HG02981 (cell line): ENCODE data around the gene VASH2.
"Not testable (repeated sequence)": the region's sequence is repeated elsewhere in the genome, so short reads cannot be mapped to it uniquely, and the experiment has no call there.

Source experiments
- ATAC-seq: cut with Tn5 transposase; IDR thresholded peaks from one replicate; pipeline ENCODE4 v1.9.1; 2021; ENCODE audit warnings: mild to moderate bottlenecking, moderate library complexity; ENCODE audit not compliant: unreplicated experiment

VASH2 gene

GRCh38 chr1:212977781-212978645, 27.7 kb downstream of the VASH2 start:
- ATAC-seq, result no peak

DNA sequence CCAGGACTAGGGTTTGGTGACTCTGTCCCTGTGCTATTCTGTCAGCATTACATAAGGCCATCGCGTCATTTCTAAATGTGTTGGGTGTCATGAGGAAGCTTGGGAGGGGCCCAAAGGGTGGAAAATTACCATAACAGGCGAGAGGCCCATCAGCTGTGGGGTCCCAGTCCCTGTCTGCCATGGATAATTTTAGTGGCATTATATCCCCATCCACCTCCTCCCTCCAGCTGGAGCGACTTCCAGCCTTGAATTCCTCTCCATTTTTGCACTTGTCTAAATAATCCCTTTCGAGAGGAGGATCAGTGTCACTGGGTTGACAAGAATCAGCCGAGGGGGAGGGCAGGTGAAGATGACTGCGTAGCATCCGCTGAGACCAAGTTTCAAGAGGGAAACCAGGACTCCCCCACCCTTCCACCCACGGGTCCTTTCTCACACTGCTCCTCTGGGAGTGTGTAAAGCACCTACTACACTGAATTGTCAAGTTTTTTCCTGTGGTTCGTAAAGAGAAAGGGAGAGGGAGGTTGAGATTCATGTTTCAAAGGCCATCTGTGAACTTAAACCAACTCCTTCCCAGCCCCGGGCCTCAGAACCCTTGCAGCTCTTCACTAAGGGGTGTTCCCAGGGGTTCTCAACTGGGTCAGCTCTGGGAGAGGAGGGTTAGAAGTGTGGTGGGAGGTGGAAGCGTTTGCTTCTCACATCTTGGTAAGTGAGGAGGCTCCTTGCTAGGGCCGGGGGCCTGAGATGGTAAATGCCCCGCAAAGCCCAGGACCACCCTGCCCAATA, 29.2 kb downstream of the VASH2 start:
- peak; percentile 48 for ATAC-seq

DNA sequence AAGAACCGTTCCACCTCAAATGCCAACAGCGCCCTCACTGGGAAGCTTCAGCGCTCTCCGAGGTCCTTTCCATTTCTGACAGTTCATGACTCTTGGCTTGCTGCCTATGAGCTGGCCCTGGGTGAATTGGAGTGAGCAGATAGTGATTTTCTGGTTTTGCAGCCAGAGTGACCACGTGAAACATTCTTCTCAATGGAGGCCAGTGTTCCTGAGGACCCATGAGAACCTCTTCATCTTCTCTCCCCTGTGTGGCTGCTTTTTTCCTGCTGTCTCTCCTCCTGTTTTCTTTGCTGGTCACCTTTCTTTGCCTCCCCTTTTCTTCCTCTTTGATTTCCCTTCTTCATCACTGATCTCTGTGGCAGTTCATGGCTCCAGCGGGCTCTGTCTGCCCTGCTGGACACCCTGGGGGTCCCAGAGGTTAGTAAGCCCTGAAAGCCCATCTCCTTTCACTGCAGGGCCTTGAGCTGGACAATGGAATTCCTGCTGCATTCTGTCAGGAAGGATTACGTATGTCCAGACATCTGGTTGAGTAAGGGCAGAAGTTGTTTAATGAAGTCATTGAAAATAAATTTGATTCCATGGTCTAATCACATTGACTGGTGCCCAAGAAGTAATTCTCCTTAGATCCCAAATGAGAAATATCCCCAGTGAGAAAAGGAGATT, 29.9 kb downstream of the VASH2 start:
- no peak for ATAC-seq

DNA sequence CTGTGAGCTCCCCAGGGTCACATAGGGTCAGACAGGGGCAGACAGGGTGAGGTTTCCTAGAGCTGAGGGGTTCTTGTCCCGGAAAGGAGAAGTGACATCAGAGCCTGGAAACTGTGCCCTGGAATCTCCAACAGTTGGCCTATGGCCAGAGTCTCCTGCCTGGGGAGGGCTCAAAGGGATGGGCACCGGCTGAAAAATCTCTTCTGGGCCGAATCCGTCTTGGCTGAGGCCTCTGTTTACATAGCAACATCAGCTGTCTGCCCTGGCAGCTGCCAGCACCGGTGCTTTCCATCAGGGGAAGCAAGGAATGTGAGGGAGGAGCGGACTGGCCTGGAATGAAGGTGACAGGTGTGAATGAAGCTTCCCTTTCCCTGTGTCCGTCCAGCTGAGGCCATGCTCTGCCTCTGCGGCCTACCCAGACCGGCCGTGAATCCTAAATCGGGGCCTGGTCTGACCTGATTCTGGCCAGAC, 30.7 kb downstream of the VASH2 start:
- no peak for ATAC-seq

DNA sequence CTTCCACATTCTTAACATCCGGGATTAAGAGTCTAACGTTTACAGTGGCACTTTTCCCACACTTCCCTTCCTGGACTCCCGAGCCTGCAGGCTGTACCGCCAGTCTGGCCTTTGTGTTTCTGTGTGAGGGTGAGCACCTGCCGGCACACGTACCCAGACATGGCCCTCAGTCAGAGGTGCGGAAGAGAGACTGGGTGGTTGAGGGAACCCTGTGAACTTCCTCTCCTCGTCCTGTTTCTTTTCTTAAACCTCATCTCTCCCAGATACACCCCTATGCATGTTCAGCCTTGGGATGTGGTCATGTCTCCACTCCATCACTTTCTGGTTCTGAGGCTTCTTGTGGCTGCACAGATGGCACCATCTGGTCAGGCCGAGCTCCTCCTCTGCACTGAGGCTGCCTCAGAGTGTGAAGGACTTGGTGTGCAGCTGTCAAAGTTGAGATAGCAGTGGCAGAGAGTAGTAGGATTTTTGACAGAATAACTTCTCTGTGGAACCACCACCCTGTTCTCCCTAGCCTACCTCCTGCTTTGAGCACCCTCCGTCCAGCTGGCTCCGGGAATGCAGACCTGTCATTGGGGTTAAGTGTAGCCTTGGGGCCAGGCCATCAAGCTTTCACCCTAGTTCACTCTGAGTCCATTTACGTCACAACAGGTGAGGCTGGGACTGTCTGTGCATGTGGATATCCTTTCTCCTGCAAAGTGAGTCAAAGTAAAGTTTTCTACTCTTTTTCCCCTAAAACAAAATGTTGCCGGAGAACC, 31.4 kb downstream of the VASH2 start:
- ATAC-seq, result peak; percentile 69

GRCh38 chr1:212982430-212983152, 32.2 kb downstream of the VASH2 start:
- no peak for ATAC-seq

DNA sequence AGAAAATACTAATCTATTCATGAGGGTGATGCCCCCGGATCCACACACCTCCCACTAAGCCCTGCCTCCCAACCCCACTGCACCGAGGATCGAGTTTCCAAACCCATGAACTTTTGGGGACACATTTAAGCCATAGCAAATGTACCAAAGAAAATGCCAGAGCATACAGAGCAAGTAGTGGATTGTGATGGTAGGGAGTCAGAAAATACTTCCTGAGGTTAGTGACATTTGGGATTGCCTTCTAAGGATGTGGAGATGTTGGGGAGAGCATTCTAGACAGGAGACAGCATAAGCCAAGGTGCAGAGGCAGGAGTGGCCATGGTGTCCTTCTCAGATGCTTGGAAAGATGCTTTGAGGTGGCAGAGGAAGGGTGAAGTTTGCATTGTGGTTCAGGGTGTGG, 33.1 kb downstream of the VASH2 start:
- no peak for ATAC-seq

- ATAC-seq, result no peak
Measured at GRCh38 chr1:212984522-212985291, 34.4 kb downstream of the VASH2 start.

GRCh38 chr1:212986551-212986950, 36.2 kb downstream of the VASH2 start:
- no peak for ATAC-seq

DNA sequence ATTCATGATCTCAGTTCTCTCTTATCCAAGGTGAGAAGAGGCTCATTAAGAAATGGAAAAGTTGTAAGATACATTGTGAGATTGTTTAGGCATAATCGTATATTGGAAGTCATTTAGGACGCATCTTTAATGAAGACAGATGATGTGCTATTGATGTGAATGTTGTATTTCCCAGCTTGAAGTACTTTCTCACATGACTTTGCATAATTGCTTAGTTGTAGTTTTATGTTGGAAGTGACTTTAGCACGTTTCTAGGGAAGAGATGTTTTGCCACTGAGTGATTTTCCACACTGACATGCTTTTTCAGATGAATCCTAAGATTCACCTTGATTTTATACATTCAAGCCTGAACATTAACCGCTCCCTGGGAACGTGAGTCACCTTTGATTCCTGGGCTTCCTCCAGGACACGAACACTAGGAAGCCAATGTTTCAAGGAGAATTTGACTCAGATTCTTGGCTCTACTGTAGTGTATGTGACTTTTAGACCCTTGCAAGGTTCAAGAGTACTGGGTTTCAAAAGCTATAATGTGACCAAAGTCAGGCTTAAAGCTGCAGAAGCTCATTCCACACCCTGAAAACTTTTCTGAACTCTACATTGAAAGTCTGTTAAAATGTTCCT, 37.5 kb downstream of the VASH2 start:
- no peak for ATAC-seq

GRCh38 chr1:212990276-212990675, 39.9 kb downstream of the VASH2 start:
- no peak for ATAC-seq

DNA sequence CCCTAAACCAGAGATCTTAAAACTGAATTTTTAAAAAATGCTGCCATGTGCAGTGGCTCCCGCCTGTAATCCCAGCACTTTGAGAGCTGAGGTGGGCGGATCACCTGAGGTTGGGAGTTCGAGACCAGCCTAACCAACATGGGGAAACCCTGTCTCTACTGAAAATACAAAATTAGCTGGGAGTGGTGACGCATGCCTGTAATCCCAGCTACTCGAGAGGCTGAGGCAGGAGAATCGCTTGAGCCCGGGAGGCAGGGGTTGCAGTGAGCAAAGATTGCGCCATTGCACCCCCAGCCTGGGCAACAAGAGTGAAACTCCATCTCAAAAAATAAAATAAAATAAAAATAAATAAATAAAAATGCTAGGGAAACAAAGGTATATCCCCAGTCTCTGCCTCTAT, 43.6 kb downstream of the VASH2 start:
- ATAC-seq, result not testable (repeated sequence)

DNA sequence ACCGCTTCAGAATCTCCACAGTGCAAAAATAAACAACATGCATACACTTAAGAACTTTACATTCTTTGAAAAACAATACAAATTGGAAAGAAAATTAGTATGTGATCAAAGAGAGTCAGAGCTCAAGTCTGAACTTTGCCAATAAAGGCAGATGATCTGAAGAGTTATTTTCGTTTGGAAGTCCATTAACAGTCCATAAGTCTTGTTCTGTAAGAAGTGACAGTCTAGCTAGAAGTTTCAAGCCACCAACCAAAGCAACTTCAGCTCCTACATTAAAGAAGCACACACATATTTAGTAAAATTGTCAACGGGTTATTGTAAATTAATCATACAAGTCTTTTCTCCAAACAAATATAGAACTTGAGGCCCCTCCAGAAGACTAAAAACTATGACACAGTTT, 44.6 kb downstream of the VASH2 start:
- no peak for ATAC-seq

DNA sequence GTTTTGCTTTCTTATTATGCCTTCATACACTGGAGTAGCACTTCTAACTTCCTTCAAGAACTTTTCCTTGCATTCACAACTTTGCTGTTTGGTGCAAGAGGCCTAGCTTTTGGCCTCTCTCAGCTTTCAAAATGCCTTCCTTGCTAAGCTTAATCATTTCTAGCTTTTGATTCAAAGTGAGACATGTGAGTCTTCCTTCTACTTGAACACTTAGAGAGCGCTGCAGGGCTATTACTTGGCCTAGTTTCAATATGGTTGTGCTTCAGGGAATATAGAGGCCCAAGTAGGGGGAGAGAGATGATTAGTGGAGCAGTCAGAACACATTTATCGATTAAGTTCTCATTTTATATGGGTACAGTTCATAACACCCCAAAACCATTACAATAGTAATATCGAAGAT, 52.9 kb downstream of the VASH2 start:
- ATAC-seq, result no peak

DNA sequence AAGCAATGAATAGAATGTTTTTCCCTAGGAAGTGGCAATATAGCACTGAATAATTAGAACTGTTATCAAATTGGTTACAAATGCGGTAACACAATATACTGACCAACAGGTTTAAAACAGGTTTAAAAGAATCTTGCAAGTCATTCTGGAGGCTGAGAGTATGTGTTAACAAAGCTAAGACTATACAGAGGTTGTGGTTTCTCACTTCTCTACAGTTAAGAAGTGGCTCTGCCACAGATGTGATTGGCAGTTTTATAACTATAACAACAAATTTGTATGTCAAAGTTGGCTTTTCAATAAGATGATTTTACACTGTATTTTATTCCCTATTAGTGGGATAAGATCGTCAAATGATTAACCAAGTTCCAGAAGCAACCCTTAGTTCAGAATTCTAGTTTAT, 58.2 kb downstream of the VASH2 start:
- ATAC-seq, result peak; percentile 82

GRCh38 chr1:213014642-213015041, 64.3 kb downstream of the VASH2 start:
- ATAC-seq, result no peak

GRCh38 chr1:213015099-213016050, 65.0 kb downstream of the VASH2 start, which contains the start of gene ANGEL2:
ANGEL2 (minus strand) TSS chr1:213015867; CDS start chr1:213015671, 196 bp downstream.
- ATAC-seq, result peak; percentile 95
